ENCODE data around the gene TEKT3. TPM values are rescaled to one million over a fixed set of nuclear protein-coding genes. Genes with fewer than 3 reads are reported as not detected.

TEKT3 gene
- polyA plus RNA-seq, 3 donors = not detected

GRCh38 chr17:15366026-15366425 lies 24.6 kb upstream of the TEKT3 start:
- intact Hi-C loops (cut with micrococcal nuclease) = no loop called here
- H3K36me3 Mint-ChIP-seq = no peaks in the 10 kb centered on the region
- Histone ChIP-seq H3K9me3 (replicated peaks in 1 of 2; ENCODE audit: control insufficient read depth in 1 of 2, insufficient read depth in 1 of 2, low read length in 2 of 2) (no peaks in the 10 kb centered on the region), H3K27me3 (ENCODE audit: control insufficient read depth in 2 of 2, insufficient read depth in 2 of 2, low read length in 2 of 2) (peaks cover 0 to 4% of the 10 kb centered on the region in 2 donors), H3K4me2 (replicated peaks; ENCODE audit: extremely low read depth, low read length, poor library complexity, severe bottlenecking) (no peak overlapping the region), H3K4me1 (ENCODE audit: control insufficient read depth in 1 of 2, insufficient read depth in 2 of 2, low read length in 2 of 2) (no peaks in the 10 kb centered on the region), H3K27ac (ENCODE audit: low read depth in 1 of 2, low read length in 2 of 2) (no peak overlapping the region), H3K36me3 (replicated peaks in 1 of 2; ENCODE audit: control insufficient read depth in 1 of 2, insufficient read depth in 2 of 2, low read length in 2 of 2) (no peaks in the 10 kb centered on the region), H3K4me3 (replicated peaks in 1 of 3; ENCODE audit: low read depth in 2 of 3, low read length in 3 of 3) (no peak overlapping the region), H2AFZ (ENCODE audit: insufficient read depth, low read depth, low read length, poor library complexity, severe bottlenecking) (no peak overlapping the region), H3K9ac (ENCODE audit: insufficient read depth, low read length, poor library complexity, severe bottlenecking) (no peak overlapping the region), H4K20me1 (ENCODE audit: insufficient read depth, low read length) (no peaks in the 10 kb centered on the region), H3K79me2 (ENCODE audit: insufficient read depth, low read length) (no peaks in the 10 kb centered on the region)
- TF ChIP-seq, protein P1, sequence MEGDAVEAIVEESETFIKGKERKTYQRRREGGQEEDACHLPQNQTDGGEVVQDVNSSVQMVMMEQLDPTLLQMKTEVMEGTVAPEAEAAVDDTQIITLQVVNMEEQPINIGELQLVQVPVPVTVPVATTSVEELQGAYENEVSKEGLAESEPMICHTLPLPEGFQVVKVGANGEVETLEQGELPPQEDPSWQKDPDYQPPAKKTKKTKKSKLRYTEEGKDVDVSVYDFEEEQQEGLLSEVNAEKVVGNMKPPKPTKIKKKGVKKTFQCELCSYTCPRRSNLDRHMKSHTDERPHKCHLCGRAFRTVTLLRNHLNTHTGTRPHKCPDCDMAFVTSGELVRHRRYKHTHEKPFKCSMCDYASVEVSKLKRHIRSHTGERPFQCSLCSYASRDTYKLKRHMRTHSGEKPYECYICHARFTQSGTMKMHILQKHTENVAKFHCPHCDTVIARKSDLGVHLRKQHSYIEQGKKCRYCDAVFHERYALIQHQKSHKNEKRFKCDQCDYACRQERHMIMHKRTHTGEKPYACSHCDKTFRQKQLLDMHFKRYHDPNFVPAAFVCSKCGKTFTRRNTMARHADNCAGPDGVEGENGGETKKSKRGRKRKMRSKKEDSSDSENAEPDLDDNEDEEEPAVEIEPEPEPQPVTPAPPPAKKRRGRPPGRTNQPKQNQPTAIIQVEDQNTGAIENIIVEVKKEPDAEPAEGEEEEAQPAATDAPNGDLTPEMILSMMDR (IDR thresholded peaks at IDR 0.05) = no peak
- no peak overlapping the region for H3K4me3 Mint-ChIP-seq
- H3K4me1 Mint-ChIP-seq = no peaks in the 10 kb centered on the region
- WGBS (ENCODE audit: insufficient coverage) = 96% methylated on average over 3 of the region's 4 CpGs
- peaks cover 5 to 11% (median 7%) of the 10 kb centered on the region in 3 donors for H3K27me3 Mint-ChIP-seq (ENCODE audit: low read depth in 3 of 3)
- no peak overlapping the region for H3K27ac Mint-ChIP-seq
- peaks cover 0 to 12% (median 3%) of the 10 kb centered on the region in 7 donors for H3K9me3 Mint-ChIP-seq
- no peak for DNase-seq

DNA sequence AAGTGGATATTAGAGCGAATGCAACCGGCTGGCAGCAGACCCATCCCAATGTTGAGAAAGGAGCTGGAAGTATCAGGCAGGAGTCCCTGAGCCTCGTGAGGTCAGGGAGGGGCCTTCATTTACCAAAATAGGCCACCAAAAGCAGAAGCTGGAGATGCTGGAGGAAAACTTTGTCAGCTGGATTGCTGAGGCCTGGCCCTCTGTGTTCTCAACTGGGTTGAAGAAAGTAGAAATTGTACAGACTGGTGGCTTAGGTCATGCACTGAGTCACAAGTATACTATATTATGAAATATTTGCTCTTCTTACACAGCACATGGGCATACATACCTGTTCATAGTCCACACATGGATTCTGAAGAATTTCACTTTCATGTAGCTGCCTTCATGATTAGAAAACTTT lies 23.2 kb upstream of the TEKT3 start:
- Histone ChIP-seq H2AFZ (ENCODE audit: insufficient read depth, low read depth, low read length, poor library complexity, severe bottlenecking) (no peak overlapping the region), H3K4me3 (replicated peaks in 1 of 3; ENCODE audit: low read depth in 2 of 3, low read length in 3 of 3) (no peak overlapping the region), H3K79me2 (ENCODE audit: insufficient read depth, low read length) (no peaks in the 10 kb centered on the region), H3K9me3 (replicated peaks in 1 of 2; ENCODE audit: control insufficient read depth in 1 of 2, insufficient read depth in 1 of 2, low read length in 2 of 2) (no peaks in the 10 kb centered on the region), H3K4me1 (ENCODE audit: control insufficient read depth in 1 of 2, insufficient read depth in 2 of 2, low read length in 2 of 2) (no peaks in the 10 kb centered on the region), H3K27me3 (ENCODE audit: control insufficient read depth in 2 of 2, insufficient read depth in 2 of 2, low read length in 2 of 2) (no peaks in the 10 kb centered on the region), H3K4me2 (replicated peaks; ENCODE audit: extremely low read depth, low read length, poor library complexity, severe bottlenecking) (no peak overlapping the region), H3K36me3 (replicated peaks in 1 of 2; ENCODE audit: control insufficient read depth in 1 of 2, insufficient read depth in 2 of 2, low read length in 2 of 2) (no peaks in the 10 kb centered on the region), H3K9ac (ENCODE audit: insufficient read depth, low read length, poor library complexity, severe bottlenecking) (no peak overlapping the region), H4K20me1 (ENCODE audit: insufficient read depth, low read length) (no peaks in the 10 kb centered on the region), H3K27ac (ENCODE audit: low read depth in 1 of 2, low read length in 2 of 2) (no peak overlapping the region)
- Mint-ChIP-seq H3K27me3 (ENCODE audit: low read depth in 3 of 3) (peaks cover 3 to 10% (median 5%) of the 10 kb centered on the region in 3 donors), H3K27ac (no peak overlapping the region), H3K9me3 (peaks cover 0 to 12% (median 4%) of the 10 kb centered on the region in 7 donors), H3K4me1 (no peaks in the 10 kb centered on the region), H3K36me3 (no peaks in the 10 kb centered on the region), H3K4me3 (no peak overlapping the region)
- intact Hi-C loops (cut with micrococcal nuclease) = no loop called here
- 33% methylated on average over 1 of the region's 3 CpGs for WGBS (ENCODE audit: insufficient coverage)
- DNase-seq = no peak
- TF ChIP-seq, protein P1 (IDR thresholded peaks at IDR 0.05) = no peak

All from CD14-positive monocyte (primary cell).